ENCODE data around the gene STAC3. TPM values are rescaled to one million over a fixed set of nuclear protein-coding genes. Genes with fewer than 3 reads are reported as not detected.
A peak's percentile ranks its signal among the peaks of the same experiment; 100 is the strongest.

STAC3 gene
- total and polyA plus RNA-seq, 2 of the 13 experiments (the other 11 are each of a cell fraction or from before 2014, with no cell fraction given), result 0.18 to 0.22 TPM

DNA sequence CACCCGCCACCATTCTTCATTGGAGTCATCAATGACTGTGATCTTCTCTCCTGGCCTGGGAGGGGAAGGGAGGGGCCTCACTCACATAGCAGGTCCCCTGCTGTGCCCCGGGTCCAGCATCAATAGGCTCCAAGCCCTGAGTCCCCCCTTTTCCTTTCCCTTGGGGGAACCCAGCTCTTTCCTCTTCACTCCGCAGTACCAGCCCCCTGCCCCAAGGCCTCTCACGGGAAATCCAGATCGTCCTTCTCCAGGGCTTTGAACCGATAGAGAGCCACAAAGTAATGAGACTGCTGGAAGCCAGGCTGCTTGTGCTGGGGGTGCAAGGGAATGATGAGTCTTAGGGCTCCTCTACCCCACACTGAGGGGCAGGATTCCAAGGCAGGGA is 6.7 kb downstream of the STAC3 start:
- H3K9ac ChIP-seq (ENCODE audit: insufficient read depth, low read depth, low read length), result no peak overlapping the region
- ChIA-PET POLR2A (interaction anchor here (8.9 kb wide), 1 partner anchor 14 kb away, joined by 116 read pairs; the partner anchor contains the start of gene SHMT2), CTCF (ENCODE audit: low intra/inter-chr PET ratio, low total read pairs) (interaction anchor here (1.5 to 11.7 kb wide), 2 partner anchors 19 to 31 kb away, joined by 6 to 308 read pairs; partner anchors contain the start of gene NXPH4)
- TF ChIP-seq, protein P1, sequence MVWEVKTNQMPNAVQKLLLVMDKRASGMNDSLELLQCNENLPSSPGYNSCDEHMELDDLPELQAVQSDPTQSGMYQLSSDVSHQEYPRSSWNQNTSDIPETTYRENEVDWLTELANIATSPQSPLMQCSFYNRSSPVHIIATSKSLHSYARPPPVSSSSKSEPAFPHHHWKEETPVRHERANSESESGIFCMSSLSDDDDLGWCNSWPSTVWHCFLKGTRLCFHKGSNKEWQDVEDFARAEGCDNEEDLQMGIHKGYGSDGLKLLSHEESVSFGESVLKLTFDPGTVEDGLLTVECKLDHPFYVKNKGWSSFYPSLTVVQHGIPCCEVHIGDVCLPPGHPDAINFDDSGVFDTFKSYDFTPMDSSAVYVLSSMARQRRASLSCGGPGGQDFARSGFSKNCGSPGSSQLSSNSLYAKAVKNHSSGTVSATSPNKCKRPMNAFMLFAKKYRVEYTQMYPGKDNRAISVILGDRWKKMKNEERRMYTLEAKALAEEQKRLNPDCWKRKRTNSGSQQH (CRISPR knock-in tag; IDR thresholded peaks at IDR 0.05; ENCODE audit: low read depth), result no peak
- no peak for TF ChIP-seq ZNF101 (CRISPR knock-in tag; IDR thresholded peaks at IDR 0.05; ENCODE audit: borderline replicate concordance, low read depth)
- no peak for TF ChIP-seq ZNF605 (CRISPR knock-in tag; IDR thresholded peaks at IDR 0.05)
- no TSS peak for BruUV-seq (replicated peaks)
- H4K20me1 ChIP-seq (ENCODE audit: insufficient read depth, low read length), result no peaks in the 10 kb centered on the region
- H3K36me3 ChIP-seq (replicated peaks in 1 of 2; ENCODE audit: control insufficient read depth in 1 of 2, insufficient read depth in 2 of 2, low read length in 2 of 2), result no peaks in the 10 kb centered on the region
- WGBS (ENCODE audit: low lambda C conversion rate), result 36% methylated on average over 6 of the region's 6 CpGs
- no peaks in the 10 kb centered on the region for H3K79me2 ChIP-seq (ENCODE audit: insufficient read depth, low read length)
- ATAC-seq (no peak), DNase-seq (ENCODE audit: low spot score) (no peak), FAIRE-seq (no peak)
- no peak overlapping the region for H3K27ac ChIP-seq (ENCODE audit: extremely low read length, insufficient read depth, low read length)
- intact Hi-C loops (cut with micrococcal nuclease; ENCODE audit: unreplicated experiment) (no loop called here), in situ Hi-C loops (cut with HindIII; ENCODE audit: extremely low pct_ligation_motif_present, low pct_unique_long_range_greater_than_20kb) (no loop called here)
- H3K9me3 ChIP-seq (ENCODE audit: low read length), result no peaks in the 10 kb centered on the region
- peaks cover 19 to 54% of the 10 kb centered on the region in 2 experiments for H3K27me3 ChIP-seq (ENCODE audit: control insufficient read depth in 1 of 2, insufficient read depth in 2 of 2, low read length in 2 of 2)
- no peak overlapping the region for H2AFZ ChIP-seq (ENCODE audit: low read length)
- H3K4me3 ChIP-seq (replicated peaks in 1 of 3; ENCODE audit: insufficient read depth in 1 of 3, low read depth in 2 of 3, low read length in 3 of 3), result no peak overlapping the region
- no peak overlapping the region for H3K4me2 ChIP-seq (ENCODE audit: low read depth, low read length)
- peaks cover 53% of the 10 kb centered on the region for H3K4me1 ChIP-seq (ENCODE audit: insufficient read depth, low read length)

DNA sequence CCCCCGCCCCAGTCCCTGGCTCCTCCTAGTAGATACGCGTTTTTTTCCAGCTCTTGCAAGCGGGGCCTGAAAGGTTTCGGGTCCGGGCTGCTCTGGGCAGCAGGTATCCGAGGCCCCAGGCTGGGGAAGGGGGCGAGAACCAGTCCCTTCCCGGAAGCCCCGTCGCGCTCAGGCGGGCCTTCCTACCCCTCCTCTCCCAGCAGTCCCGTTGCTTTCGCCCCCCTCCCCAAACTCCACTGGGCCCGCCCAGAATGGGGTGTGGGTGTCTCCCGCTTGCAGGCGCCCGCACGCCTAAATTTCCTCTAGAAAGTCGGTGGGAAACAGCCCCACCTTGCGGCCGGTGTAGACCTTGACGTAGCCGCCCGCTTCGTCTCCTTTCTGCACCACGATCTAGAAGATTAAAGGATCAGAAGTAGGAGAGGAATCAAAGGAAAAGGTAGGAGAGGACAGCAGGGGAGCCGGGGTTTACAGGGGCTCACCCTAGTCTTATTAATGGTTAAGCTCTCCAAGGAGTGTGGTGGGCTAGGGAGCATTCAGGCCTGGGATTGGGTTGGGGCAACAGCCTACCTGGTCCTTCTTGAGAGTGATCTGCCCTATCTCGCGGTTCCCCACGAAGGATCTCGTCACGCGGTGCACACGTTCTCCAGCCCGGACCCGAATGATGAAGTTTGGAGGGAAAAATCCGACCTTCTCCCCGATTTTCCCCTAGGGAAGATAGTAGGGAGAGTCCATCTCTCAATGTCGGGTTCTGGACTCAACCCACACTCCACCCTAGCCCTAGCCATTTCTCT is 7.3 kb downstream of the STAC3 start:
- H3K9me3 ChIP-seq (ENCODE audit: low read length), result no peaks in the 10 kb centered on the region
- no peak overlapping the region for H3K27ac ChIP-seq (ENCODE audit: extremely low read length, insufficient read depth, low read length)
- H3K4me3 ChIP-seq (replicated peaks in 1 of 3; ENCODE audit: insufficient read depth in 1 of 3, low read depth in 2 of 3, low read length in 3 of 3), result peak overlapping the region; percentile 51 to 72 (median 58)
- H3K9ac ChIP-seq (ENCODE audit: insufficient read depth, low read depth, low read length), result peak overlapping the region; percentile 21; the same call in 1 of the 2 replicates
- no peaks in the 10 kb centered on the region for H3K79me2 ChIP-seq (ENCODE audit: insufficient read depth, low read length)
- H3K36me3 ChIP-seq (replicated peaks in 1 of 2; ENCODE audit: control insufficient read depth in 1 of 2, insufficient read depth in 2 of 2, low read length in 2 of 2), result no peaks in the 10 kb centered on the region
- in situ Hi-C loops (cut with HindIII; ENCODE audit: extremely low pct_ligation_motif_present, low pct_unique_long_range_greater_than_20kb) (no loop called here), intact Hi-C loops (cut with micrococcal nuclease; ENCODE audit: unreplicated experiment) (loop anchor here (1.0 kb wide), 1 partner anchor 29 kb away; no protein-coding TSS in a partner anchor)
- no peaks in the 10 kb centered on the region for H4K20me1 ChIP-seq (ENCODE audit: insufficient read depth, low read length)
- DNase-seq (ENCODE audit: low spot score), result peak; percentile 54
- no TSS peak for BruUV-seq (replicated peaks)
- ATAC-seq, result peak; percentile 36
- peak; percentile 62 for FAIRE-seq
- WGBS (ENCODE audit: low lambda C conversion rate), result 3% methylated on average over 27 of the region's 41 CpGs
- ChIA-PET CTCF (ENCODE audit: low intra/inter-chr PET ratio, low total read pairs) (interaction anchor here (0.6 to 11.7 kb wide), 3 partner anchors 19 to 379 kb away, joined by 3 to 308 read pairs (median 6); partner anchors contain the start of gene NXPH4), POLR2A (interaction anchor here (0.8 to 8.9 kb wide), 6 partner anchors 14 to 211 kb away, joined by 3 to 116 read pairs (median 4); partner anchors contain the start of genes INHBE and SHMT2)
- no peak overlapping the region for H2AFZ ChIP-seq (ENCODE audit: low read length)
- peaks cover 57% of the 10 kb centered on the region for H3K4me1 ChIP-seq (ENCODE audit: insufficient read depth, low read length)
- H3K4me2 ChIP-seq (ENCODE audit: low read depth, low read length), result peak overlapping the region; percentile 98
- peaks cover 19 to 55% of the 10 kb centered on the region in 2 experiments for H3K27me3 ChIP-seq (ENCODE audit: control insufficient read depth in 1 of 2, insufficient read depth in 2 of 2, low read length in 2 of 2)
- TF ChIP-seq TAF15 (IDR thresholded peaks at IDR 0.05; ENCODE audit: low read depth, low read length, poor library complexity, severe bottlenecking) (no peak), SNAI1 (CRISPR knock-in tag; IDR thresholded peaks at IDR 0.05; ENCODE audit: borderline replicate concordance) (no peak), EED (CRISPR knock-in tag; IDR thresholded peaks at IDR 0.05) (no peak), ZSCAN25 (CRISPR knock-in tag; IDR thresholded peaks at IDR 0.05) (no peak), ZNF562 (CRISPR knock-in tag; IDR thresholded peaks at IDR 0.05; ENCODE audit: borderline replicate concordance) (no peak), ARID2 (CRISPR knock-in tag; IDR thresholded peaks at IDR 0.05; ENCODE audit: borderline replicate concordance) (no peak)
- TF ChIP-seq, protein P2, sequence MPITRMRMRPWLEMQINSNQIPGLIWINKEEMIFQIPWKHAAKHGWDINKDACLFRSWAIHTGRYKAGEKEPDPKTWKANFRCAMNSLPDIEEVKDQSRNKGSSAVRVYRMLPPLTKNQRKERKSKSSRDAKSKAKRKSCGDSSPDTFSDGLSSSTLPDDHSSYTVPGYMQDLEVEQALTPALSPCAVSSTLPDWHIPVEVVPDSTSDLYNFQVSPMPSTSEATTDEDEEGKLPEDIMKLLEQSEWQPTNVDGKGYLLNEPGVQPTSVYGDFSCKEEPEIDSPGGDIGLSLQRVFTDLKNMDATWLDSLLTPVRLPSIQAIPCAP (CRISPR knock-in tag; IDR thresholded peaks at IDR 0.05; ENCODE audit: low read depth), result no peak
- TF ChIP-seq, protein P3, sequence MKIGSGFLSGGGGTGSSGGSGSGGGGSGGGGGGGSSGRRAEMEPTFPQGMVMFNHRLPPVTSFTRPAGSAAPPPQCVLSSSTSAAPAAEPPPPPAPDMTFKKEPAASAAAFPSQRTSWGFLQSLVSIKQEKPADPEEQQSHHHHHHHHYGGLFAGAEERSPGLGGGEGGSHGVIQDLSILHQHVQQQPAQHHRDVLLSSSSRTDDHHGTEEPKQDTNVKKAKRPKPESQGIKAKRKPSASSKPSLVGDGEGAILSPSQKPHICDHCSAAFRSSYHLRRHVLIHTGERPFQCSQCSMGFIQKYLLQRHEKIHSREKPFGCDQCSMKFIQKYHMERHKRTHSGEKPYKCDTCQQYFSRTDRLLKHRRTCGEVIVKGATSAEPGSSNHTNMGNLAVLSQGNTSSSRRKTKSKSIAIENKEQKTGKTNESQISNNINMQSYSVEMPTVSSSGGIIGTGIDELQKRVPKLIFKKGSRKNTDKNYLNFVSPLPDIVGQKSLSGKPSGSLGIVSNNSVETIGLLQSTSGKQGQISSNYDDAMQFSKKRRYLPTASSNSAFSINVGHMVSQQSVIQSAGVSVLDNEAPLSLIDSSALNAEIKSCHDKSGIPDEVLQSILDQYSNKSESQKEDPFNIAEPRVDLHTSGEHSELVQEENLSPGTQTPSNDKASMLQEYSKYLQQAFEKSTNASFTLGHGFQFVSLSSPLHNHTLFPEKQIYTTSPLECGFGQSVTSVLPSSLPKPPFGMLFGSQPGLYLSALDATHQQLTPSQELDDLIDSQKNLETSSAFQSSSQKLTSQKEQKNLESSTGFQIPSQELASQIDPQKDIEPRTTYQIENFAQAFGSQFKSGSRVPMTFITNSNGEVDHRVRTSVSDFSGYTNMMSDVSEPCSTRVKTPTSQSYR (CRISPR knock-in tag; IDR thresholded peaks at IDR 0.05; ENCODE audit: borderline replicate concordance), result no peak
